Measurements from ENCODE around the gene OPALIN.

DNA sequence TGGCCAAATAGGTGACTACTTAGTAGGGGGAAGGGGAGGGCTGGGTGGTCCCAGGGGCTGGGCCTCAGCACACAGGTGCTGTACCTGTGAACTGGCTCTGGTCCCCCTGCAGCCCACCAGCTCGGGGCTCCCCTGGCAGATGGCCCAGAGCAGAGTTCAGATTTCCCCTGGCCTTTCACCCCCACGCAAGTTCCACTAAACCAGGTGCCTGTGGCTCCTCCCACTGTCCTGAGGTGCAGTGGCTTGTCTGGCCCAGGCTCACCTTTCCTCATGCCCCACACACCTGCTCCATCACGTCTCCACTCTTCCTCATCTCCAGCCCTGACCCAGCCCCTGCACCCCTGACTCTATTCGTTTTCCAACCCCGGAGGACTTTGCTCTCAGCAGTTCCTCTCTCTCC is 47.3 kb upstream of the OPALIN start:
- TF ChIP-seq, protein P1, sequence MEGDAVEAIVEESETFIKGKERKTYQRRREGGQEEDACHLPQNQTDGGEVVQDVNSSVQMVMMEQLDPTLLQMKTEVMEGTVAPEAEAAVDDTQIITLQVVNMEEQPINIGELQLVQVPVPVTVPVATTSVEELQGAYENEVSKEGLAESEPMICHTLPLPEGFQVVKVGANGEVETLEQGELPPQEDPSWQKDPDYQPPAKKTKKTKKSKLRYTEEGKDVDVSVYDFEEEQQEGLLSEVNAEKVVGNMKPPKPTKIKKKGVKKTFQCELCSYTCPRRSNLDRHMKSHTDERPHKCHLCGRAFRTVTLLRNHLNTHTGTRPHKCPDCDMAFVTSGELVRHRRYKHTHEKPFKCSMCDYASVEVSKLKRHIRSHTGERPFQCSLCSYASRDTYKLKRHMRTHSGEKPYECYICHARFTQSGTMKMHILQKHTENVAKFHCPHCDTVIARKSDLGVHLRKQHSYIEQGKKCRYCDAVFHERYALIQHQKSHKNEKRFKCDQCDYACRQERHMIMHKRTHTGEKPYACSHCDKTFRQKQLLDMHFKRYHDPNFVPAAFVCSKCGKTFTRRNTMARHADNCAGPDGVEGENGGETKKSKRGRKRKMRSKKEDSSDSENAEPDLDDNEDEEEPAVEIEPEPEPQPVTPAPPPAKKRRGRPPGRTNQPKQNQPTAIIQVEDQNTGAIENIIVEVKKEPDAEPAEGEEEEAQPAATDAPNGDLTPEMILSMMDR (IDR thresholded peaks at IDR 0.05) = no peak
- TF ChIP-seq, protein P2, sequence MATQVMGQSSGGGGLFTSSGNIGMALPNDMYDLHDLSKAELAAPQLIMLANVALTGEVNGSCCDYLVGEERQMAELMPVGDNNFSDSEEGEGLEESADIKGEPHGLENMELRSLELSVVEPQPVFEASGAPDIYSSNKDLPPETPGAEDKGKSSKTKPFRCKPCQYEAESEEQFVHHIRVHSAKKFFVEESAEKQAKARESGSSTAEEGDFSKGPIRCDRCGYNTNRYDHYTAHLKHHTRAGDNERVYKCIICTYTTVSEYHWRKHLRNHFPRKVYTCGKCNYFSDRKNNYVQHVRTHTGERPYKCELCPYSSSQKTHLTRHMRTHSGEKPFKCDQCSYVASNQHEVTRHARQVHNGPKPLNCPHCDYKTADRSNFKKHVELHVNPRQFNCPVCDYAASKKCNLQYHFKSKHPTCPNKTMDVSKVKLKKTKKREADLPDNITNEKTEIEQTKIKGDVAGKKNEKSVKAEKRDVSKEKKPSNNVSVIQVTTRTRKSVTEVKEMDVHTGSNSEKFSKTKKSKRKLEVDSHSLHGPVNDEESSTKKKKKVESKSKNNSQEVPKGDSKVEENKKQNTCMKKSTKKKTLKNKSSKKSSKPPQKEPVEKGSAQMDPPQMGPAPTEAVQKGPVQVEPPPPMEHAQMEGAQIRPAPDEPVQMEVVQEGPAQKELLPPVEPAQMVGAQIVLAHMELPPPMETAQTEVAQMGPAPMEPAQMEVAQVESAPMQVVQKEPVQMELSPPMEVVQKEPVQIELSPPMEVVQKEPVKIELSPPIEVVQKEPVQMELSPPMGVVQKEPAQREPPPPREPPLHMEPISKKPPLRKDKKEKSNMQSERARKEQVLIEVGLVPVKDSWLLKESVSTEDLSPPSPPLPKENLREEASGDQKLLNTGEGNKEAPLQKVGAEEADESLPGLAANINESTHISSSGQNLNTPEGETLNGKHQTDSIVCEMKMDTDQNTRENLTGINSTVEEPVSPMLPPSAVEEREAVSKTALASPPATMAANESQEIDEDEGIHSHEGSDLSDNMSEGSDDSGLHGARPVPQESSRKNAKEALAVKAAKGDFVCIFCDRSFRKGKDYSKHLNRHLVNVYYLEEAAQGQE (IDR thresholded peaks at IDR 0.05; ENCODE audit: insufficient read depth in 1 of 2, low read depth in 2 of 2, low read length in 1 of 2) = no peak
- TF ChIP-seq POLR2AphosphoS5 (IDR thresholded peaks at IDR 0.05; ENCODE audit: low read depth, low read length) (no peak), SIN3A (IDR thresholded peaks at IDR 0.05; ENCODE audit: borderline replicate concordance, insufficient read depth, low read depth, low read length) (no peak)

Measured in Panc1 (cell line).